HG03060 (cell line): ENCODE data around the gene RPS17.
"Not testable (repeated sequence)": the region's sequence is repeated elsewhere in the genome, so short reads cannot be mapped to it uniquely, and the experiment has no call there.

Experiments
- ATAC-seq: cut with Tn5 transposase; IDR thresholded peaks from one replicate; pipeline ENCODE4 v1.9.1; 2021; ENCODE audit warnings: low read depth, moderate number of reproducible peaks; ENCODE audit not compliant: unreplicated experiment

The RPS17 gene

DNA sequence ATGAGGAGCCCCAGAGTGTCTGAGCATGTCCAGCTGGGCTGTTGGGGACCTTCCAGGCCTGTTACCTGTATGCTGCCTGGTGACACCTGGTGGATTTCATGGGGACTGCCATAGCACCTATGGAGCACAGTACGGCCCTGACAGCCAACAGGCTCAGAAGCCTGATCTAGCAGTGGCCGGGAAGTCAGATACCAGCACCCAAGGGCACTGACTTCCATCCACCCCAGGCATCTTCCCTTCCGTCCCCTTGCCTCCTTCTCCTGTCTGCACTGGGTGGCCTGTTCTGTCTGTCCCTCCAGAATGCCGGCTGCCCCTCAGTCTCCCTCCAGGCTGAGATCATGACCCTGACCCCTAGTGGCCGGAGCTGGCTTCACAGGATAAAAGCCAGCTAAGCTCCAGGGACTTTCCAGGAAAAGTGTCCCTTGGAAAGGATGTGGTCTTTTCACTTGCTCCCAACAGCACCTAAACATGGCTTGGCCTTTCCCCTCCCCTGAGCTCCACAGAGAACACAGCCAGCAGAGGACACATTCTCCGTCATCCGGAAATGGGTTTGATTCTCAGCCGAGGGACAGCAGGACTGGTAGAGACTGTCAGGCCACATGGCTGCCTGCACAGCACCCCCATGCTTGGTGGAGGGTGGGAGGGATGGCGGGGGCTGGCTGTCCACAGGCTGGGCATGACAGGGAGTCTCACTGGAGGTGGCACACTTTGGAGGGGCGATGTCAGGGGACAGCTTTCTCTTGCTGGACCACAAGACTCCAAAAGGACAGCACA is 9.5 kb downstream of the RPS17 start:
- no peak for ATAC-seq

DNA sequence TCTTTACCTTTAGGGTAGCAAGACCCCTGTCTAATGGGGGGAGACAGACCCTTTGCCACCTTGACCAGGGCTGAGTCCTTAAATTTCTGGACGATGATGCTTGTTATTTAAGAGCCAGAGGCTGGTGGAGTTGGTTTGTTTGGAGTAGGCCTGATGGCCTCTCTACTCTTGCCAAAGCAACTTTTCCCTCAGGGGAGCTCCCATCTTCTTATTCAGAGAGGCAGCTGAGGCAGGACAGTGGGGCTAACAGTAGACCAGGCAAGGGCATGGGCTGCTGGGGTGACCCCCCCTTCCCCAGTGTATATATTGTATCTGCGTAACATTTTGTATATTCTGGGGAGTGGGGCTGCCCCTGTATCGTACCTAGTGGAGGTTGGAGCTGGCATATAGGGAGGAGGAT is 10.3 kb downstream of the RPS17 start:
- no peak for ATAC-seq

DNA sequence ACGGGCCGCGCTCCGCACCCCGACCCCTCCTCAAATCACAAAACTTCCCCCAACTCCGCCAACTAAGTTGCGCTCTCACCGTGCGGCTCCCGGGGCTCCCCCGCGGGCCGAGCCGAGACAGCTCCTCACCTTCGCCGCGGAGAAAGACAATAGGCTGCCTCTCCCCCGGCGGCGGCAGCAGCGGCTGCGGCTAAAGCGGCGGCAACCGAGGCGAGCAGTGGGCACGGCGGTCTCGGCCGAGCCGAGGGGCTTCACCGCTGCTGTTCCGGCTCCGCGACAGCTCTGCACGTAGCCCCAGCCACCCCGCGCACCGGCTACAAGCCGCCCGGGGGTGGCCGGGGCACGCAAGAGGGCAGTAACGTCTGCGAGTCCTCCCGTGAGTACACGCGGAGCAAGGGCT is 26.7 kb downstream of the RPS17 start:
- ATAC-seq = not testable (repeated sequence)

DNA sequence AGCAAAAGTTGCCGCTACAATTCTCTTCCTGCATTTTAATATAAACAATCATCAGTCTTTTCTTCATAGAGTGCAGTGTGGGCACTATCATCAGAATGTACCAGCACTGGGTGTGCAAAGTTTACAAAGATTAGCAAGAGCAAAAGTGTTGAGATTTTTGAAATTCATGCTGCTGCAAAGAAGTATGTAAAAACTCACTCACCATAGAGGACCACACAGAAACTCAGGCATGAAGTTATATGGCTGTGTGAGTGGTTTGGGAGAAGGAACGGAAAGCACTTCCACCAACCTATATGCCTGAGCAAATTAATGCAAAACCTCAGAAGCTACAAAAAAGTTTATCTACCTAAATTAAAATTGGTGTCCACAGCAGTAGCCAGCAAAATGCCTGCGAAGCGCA is 32.6 kb downstream of the RPS17 start:
- ATAC-seq = not testable (repeated sequence)

DNA sequence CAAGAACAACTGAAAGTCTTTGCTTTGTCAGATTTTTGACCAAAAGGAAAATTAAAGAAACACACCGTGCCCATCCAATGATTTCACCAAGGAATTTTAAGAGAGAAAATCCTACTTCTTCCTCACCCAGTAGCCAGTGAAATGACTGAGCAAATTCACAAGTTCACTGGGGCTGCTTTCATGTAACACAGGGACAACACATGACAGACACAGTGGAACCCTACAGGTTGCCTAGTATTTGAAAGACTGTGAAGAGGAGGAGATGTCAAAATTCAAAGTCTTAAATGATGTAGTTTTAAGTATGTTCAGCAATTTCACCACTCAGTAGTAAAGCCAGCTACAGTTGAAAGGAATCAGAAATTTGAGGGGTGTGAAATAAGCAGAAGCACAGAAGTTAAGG is 33.2 kb downstream of the RPS17 start:
- ATAC-seq = not testable (repeated sequence)

DNA sequence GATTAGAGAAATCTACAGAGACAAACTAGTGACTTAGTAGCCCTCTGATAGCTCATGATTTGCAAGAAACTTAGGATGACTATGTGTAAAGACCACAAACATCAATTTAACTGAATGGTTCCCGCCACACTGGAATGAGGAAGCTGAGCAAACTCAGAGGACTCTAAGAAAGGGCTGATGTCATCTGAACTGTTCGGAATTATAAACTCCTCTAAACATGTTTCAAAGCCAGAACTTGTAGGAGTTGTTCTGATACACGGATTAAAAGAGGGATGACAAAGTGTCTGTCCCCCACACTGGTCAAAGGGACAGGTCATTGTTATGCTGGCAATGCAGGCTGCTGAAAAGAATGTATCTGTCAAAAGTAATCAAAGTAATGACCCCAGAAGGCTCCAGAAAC is 34.4 kb downstream of the RPS17 start:
- not testable (repeated sequence) for ATAC-seq

DNA sequence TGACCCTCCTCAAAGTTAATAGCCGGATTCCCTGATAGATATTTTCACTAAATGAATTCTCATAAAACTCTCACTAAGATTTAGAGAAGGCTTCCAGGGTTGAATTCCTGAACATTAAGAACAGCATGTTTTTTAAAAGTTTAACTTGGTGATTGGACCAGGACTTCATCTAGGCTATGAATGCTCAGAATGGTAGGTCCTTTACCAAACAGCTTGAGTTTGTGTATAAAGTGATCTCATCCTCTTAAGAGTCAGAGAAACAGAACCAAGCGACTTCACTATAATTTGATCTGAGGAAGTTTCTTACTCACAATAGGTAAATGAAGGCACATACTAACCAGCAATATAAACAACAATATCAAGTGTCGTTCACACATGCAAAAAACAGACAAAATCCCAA is 36.2 kb downstream of the RPS17 start:
- not testable (repeated sequence) for ATAC-seq

DNA sequence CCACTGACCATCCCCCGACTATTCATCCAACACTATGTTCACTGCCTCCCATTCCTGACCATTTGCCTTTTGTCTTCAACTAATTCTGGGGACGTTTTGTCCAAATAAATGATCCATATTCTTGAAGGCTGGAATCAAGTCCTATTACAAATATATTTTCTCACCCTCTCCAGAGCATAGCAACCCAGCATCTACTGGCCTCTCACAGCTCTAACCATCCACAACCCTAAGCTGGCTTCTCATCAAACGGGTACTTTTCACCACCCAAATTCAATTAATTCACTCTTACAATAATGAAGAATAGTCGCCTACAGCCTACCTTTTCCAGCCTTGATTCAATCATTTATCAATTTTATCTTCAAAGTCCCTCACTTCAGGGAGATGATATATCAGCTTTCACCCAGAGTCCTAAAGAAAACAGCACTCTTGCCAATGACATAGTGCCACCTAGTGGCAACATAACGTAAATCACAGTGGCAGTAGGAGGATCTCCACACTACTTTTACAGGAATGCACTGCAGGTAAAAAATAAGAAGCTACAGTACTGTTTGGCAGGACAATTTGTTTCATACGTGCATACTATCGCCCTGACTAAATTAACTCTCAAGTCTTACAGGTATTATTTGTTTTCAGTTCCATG is 37.4 kb downstream of the RPS17 start:
- ATAC-seq = not testable (repeated sequence)

DNA sequence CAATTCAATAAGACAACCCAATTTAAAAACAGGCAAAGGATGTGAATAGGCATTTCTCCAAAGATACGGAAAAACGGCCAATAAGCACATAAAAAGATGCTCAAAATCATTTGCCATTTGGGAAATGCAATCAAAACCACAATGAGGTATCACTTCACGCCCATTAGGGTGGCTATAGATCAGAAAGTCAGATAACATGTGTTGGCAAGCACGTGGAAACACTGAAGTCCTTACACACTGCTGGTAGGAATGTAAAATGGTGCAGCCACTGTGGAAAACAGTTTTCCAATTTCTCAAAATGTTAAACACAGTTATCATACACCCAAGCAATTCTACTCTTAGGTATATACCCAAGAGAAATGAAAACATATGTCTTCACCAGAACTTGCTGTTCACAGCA is 39.5 kb downstream of the RPS17 start:
- ATAC-seq = not testable (repeated sequence)

DNA sequence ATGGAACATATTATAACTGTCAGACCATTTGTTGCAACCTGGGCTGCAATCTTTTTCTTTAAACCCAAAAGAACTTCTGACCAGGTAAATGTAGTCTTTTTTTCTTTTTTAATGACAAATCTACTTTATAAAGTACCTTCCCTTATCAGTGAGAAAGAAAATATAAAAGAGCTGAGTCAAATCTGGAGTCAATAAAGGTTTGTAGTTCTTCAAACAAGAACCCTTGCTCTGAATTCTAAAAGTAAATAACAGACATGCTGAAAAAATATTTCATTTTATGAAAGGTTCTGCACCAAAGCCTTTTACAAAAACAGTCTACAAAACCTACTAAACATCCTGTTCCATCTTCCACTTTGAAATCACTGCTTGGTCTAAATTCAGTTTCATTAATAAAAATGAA is 42.3 kb downstream of the RPS17 start:
- not testable (repeated sequence) for ATAC-seq

DNA sequence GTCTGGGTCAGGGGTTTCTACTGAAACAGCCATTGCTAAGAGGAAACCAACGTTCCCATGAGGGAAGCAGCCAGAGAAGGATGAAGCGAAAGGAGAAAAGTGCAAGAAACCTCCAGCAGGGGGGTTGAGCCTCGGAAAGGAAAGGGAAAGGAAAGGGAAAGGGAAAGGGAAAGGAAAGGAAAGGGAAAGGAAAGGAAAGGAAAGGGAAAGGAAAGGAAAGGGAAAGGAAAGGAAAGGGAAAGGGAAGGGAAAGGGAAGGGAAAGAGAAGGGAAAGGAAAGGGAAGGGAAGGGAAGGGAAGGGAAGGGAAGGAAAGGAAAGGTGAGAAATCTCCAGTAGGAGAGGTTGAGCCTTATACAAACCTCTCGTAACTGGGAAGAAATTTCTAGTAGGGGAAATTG is 52.0 kb downstream of the RPS17 start:
- not testable (repeated sequence) for ATAC-seq

DNA sequence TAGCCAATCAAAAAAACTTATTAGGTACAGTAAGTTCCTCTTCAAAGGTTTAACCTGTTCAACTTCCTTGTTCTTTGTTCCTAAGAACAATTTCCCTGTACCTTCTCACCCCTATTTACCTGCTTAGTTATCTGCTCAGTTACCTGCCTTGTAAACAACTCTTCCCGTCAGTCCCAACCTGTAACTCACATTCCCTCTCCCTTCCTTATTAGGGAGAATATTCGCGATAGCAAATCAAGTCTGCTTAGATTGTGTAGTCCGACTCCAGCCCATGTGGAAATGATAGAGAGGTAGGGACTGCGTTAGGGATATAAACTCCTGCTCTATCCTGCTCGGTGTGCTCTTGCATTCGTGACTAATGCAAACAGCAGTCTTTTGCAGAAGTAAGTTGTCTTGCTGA is 53.2 kb downstream of the RPS17 start:
- ATAC-seq = not testable (repeated sequence)
